ENCODE measurements around the gene GOLIM4.

DNA sequence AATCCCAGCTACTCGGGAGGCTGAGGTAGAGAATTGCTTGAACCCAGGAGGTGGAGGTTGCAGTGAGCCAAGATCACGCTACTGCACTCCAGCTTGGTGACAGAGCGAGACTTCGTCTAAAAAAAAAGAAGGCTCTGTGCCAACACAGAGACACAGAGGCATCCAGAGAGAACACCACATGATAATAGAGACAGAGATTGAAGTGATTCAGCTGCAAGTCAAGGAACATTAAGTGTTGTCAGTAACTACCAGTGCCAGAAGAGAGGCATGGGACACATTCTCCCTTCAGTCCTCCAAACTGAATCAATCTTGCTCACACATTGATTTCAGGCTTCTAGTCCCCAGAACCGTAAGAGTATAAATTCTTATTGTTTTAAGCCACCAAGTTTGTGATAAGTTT lies 97.5 kb downstream of the GOLIM4 start:
- TF ChIP-seq ZFP30 (CRISPR knock-in tag; IDR thresholded peaks at IDR 0.05) (no peak), ZNF565 (CRISPR knock-in tag; conservative IDR thresholded peaks at IDR 0.05; ENCODE audit: low read depth) (no peak), ZFP3 (CRISPR knock-in tag; IDR thresholded peaks at IDR 0.05) (no peak), TCF4 (CRISPR knock-in tag; IDR thresholded peaks at IDR 0.05; ENCODE audit: borderline replicate concordance) (no peak), TOX (CRISPR knock-in tag; IDR thresholded peaks at IDR 0.05; ENCODE audit: borderline replicate concordance) (no peak), ESRRG (CRISPR knock-in tag; IDR thresholded peaks at IDR 0.05) (no peak), PPARA (CRISPR knock-in tag; IDR thresholded peaks at IDR 0.05; ENCODE audit: borderline replicate concordance) (no peak), SNAI2 (CRISPR knock-in tag; IDR thresholded peaks at IDR 0.05) (no peak), ZC3H10 (CRISPR knock-in tag; IDR thresholded peaks at IDR 0.05) (no peak), RARB (CRISPR knock-in tag; IDR thresholded peaks at IDR 0.05) (no peak), ARNTL (CRISPR knock-in tag; IDR thresholded peaks at IDR 0.05; ENCODE audit: borderline replicate concordance, low read depth) (no peak)
- TF ChIP-seq, protein P1, sequence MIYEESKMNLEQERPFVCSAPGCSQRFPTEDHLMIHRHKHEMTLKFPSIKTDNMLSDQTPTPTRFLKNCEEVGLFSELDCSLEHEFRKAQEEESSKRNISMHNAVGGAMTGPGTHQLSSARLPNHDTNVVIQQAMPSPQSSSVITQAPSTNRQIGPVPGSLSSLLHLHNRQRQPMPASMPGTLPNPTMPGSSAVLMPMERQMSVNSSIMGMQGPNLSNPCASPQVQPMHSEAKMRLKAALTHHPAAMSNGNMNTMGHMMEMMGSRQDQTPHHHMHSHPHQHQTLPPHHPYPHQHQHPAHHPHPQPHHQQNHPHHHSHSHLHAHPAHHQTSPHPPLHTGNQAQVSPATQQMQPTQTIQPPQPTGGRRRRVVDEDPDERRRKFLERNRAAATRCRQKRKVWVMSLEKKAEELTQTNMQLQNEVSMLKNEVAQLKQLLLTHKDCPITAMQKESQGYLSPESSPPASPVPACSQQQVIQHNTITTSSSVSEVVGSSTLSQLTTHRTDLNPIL (CRISPR knock-in tag; IDR thresholded peaks at IDR 0.05; ENCODE audit: low read depth): no peak
- TF ChIP-seq, protein P2, sequence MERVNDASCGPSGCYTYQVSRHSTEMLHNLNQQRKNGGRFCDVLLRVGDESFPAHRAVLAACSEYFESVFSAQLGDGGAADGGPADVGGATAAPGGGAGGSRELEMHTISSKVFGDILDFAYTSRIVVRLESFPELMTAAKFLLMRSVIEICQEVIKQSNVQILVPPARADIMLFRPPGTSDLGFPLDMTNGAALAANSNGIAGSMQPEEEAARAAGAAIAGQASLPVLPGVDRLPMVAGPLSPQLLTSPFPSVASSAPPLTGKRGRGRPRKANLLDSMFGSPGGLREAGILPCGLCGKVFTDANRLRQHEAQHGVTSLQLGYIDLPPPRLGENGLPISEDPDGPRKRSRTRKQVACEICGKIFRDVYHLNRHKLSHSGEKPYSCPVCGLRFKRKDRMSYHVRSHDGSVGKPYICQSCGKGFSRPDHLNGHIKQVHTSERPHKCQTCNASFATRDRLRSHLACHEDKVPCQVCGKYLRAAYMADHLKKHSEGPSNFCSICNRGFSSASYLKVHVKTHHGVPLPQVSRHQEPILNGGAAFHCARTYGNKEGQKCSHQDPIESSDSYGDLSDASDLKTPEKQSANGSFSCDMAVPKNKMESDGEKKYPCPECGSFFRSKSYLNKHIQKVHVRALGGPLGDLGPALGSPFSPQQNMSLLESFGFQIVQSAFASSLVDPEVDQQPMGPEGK (CRISPR knock-in tag; IDR thresholded peaks at IDR 0.05; ENCODE audit: borderline replicate concordance): no peak

Data from SK-N-SH treated with all-trans-retinoic acid at 6 μM for 48 hours (cell line).